ENCODE data around the gene AFG3L2.
A peak's percentile ranks its signal among the peaks of the same experiment; 100 is the strongest.
"Not testable (repeated sequence)": the region's sequence is repeated elsewhere in the genome, so short reads cannot be mapped to it uniquely, and the experiment has no call there.

Gene AFG3L2

DNA sequence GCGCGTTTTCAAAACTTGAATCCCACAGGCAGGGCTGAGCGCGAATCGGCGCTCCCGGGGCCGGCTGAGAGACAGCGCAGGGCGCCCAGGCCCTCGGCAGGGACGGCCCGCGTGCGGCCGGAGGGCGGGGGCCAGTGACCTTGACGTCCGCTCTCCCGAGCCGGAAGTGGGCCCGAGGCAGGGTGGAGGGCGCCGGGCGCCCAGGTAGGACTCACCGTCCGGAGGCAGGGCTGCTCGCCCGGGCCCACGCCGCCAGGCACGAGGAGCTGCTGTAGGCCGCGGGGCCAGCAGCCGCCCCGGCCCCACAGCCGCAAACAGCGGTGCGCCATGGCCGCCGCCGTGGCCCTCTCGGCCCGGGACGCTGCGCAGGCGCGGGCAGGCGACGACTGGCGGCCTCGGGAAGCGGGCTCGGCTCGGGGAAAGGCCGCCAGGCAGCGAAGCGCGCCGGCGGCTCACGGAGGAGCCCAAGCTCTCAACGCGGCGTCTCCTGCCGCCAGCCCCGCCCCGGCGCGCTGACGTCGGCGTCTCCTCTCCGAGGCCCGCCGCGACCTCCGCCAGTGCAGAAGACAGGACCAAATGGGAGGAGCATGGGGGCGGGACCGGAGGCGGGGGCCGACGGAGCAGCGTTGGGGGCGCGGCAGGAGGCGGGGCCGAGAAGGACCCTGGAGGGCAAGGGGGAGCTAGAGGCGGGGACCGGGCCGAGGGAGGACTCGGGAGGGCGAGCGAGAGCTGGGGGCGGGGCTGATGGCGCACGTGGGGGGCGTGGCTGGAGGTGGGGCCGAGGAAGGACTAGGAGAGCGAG, at the start of gene AFG3L2:
AFG3L2 (minus strand) TSS at position 474 of the 802 bp plus-strand sequence; CDS start at position 329, 145 bp downstream.
- peak; percentile 83 for DNase-seq (ENCODE audit: low read depth)

DNA sequence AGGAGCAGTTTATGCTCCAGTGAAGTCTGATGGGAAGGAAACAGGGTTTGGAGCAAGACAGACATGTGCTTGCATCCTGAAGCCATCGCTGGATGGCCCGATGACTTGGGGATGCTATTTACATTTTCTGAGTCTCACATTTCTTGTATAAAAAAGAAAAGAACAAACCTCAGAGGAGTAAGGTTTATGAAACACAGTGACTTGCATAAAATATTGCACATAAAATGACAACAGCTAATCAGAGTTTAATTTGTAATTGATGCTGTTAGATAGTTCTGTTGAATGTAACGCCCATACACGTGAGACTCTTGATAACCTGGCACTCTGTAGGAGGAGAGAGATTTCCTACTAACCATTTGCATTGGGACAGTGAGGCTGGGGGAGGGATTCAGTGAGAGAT, 47.2 kb upstream of the AFG3L2 start:
- DNase-seq (ENCODE audit: low read depth): no peak

DNA sequence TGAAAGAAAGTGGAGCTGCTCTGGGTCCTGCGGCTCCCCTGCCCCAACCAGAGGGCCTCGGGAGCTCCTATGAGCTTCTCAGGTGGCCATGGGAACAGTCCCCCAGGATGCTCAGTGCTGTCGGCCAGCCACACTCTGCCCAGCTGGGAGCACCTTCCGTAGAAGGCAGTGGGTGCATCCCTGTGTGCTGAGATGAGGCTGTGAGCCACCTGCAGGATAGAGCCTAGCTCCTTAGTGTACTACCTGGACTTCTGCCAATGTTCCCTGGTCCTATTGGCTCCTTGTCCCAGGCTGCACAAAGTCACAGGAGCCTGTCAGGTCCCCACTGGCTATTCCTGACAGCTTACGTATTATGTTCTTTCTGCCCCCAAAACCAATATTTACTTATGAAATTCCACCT, 46.8 kb upstream of the AFG3L2 start:
- no peak for DNase-seq (ENCODE audit: low read depth)

DNA sequence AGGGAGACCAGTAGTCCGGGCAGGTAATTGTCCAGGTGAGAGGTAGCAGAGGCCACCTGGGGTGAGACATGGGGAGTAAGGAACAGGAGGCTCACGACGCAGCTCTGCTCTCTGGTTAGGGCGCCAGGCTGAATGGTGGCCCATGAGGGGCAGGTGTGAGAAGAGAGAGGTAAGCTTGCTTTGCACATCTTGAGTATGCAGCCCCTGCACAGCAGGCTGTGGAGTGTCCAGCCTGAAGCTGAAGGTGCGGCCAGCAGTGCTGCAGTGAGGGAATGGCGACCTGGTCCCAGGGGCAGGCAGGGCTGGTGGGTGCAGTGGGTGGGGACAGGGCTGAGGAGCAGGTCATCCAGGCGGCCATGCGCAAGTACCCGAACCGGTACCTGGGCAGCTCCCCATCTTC, 46.4 kb upstream of the AFG3L2 start:
- no peak for DNase-seq (ENCODE audit: low read depth)

DNA sequence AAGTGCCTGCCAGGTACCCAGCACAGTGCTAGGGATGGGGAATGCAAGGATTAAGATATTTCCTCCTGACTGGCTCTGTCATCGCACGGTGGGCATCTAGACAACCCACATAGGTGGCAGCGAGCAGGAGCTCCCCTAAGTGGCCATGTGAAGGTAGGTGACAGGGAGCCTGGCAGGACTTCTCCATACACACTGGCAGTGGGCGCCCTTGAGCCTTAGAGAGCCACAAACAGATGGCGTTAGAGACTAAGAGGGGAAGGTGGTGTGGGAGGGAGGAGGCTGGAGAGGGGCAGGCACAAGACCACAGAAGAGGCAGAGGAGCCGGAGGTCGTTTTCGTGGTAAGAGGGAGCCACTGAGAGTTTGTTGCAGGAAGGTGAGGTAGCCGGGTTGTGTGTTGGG, 45.9 kb upstream of the AFG3L2 start:
- no peak for DNase-seq (ENCODE audit: low read depth)

DNA sequence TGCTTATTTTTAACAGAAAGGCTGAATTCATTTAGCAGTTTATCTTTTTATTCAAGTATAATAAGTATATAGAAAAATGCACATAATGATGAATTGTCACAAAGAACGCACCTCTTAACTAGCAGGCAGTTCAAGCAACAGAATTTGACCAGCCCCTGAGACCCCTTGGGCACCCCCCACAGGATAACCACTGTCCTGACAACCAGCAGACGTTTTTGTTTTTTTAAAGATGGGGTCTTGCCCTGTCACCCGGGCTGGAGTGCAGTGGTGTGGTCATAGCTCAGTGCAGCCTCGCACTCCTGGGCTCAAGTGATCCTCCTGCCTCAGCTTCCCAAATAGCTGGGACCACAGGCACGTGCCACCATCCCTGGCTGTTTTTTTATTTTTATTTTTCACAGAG, 44.7 kb upstream of the AFG3L2 start:
- no peak for DNase-seq (ENCODE audit: low read depth)

DNA sequence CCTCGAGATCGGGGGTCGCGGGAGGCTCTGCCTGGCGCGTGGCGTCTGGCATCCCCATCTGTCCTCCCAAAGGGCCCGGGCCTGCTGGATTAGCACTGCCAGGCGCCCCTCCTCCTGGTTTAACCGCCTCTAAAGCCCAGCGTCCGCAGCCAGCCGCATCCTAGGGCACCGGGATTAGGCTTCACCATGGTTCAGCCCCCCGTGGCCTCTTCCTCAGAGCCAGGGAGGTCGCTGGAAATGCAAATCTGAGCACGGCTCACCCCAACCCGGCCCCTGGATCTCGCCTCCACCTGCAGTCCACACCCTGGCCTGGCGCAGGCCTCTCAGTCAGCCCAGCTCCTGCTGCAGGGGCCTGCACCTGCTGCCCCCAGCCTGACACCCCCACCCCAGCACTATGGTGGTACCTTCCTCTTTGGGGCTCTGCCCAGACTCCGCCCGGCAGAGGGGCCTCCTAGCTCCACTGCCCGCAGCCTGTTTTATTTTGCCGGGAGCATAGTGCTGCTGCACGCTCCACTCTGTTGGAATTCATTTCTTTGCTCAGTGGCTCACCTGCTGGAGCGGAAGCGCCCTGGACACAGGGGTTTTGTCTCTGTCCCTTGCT, 43.9 kb upstream of the AFG3L2 start:
- DNase-seq (ENCODE audit: low read depth): no peak

DNA sequence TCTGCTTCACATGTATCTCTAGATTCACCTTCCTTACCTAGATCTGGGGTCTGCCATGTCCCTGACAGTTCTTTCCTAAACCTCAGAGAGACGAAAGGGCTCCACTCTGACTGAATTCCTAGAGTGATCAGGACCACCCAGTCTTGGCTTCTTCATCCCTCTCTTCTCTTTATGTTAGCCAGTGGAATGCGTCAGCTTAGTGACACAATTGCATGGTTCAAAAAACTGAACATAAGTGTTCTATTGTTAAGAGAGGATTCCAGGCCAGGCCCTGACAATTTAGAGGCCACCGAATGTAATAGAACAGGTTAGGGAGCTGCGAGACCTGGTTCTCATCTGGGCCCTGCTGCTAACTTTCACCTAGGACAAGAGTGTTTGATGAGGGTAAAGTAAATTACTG, 40.7 kb upstream of the AFG3L2 start:
- DNase-seq (ENCODE audit: low read depth): no peak

DNA sequence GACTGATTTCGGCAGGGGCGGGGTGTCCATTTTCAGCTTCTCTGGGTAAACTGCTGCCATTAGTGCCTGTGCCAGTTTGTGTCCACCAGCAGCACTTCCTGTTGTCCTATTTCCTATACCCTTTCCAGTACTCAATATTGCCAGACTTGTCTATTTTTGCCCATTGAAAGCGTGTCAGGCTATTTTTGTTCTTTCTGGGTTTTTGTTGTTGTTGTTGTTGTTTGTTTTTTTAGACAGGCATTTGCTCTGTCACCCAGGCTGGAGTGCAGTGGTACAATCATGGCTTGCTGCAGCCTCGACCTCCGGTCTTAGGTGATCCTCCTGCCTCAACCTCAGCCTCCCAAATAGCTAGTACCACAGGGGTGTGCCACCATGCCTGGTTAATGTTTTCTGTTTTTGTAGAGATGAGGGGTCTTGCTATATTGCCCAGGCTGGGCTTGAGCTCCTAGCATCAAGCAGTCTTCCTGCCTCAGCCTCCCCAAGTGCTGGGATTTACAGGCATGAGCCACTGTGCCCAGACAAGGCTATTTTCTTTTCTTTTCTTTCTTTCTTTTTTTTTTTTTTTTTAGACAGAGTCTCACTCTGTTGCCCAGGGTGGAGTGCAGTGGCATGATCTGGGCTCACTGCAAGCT, 39.2 kb upstream of the AFG3L2 start:
- no peak for DNase-seq (ENCODE audit: low read depth)

DNA sequence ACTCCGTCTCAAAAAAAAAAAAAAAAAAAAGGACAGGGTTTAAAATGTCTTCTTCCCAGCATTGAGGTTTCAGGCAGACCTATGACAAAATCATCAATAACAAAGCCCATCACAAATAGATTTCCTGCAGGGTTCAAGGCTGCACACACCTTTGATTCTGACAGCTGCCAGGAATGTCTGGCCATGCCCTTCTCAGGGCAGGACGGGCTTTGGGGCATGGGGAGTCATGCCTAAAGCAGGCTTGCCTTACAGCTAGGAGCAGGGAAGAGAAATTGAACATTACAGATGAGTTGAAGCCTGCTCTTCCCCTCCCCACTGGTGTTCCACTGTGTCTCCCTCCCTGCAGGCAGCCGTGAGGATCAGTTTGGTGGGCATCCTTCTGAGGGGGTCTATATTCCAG, 34.4 kb upstream of the AFG3L2 start:
- DNase-seq (ENCODE audit: low read depth): no peak

DNA sequence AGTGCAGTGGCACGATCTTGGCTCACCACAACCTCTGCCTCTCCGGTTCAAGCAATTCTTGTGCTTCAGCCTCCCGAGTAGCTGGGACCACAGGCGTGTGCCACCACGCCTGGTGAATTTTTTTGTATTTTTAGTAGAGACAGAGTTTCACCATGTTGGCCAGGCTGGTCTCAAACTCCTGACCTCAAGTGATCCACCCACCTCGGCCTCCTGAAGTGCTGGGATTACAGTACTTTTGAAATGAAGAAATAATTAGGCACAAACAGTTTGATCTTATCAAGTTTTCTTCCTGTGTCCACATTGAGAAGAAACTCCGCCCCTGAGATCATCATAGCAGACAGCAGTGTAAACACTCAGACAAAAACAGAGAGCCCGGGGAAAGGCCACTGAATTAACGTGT, 33.7 kb upstream of the AFG3L2 start:
- not testable (repeated sequence) for DNase-seq (ENCODE audit: low read depth)

DNA sequence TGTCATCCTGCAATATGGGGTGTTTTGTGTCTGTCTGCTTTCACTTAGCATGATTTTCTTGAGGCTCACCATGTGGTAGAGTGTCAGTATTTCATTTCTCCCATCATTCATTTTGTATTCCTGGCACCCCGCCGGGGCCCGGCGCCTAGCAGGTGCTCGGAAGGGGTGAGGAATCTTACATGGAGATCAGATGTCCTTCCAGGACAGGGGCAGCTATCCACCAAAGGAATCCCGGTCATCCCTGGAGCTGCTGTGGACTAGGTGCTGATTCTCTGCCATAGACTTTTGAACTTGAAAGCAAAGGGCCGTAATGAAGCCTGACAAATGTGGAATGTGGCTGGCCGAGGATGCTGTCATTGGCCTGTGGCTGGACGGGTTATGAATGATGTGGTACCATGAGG, 33.1 kb upstream of the AFG3L2 start:
- no peak for DNase-seq (ENCODE audit: low read depth)

DNA sequence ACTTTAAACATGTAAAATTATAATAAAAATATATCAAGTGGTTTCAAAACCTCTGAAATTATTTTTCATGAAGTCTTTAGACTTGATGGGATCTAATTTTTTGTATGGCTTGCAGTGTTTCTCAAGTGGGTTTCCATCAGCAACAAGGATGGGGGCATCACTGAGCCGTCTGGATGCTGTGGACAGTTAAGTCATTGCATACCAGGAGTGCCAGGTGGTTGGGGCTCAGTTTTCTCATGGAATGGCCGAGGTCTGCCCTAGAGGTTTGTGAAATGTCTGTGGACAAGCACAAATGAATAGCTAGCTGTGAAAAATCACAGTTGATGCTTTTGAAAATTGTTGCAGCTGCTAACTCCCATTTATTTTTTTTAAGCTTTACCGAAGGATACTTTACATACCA, 32.4 kb upstream of the AFG3L2 start:
- DNase-seq (ENCODE audit: low read depth): no peak

DNA sequence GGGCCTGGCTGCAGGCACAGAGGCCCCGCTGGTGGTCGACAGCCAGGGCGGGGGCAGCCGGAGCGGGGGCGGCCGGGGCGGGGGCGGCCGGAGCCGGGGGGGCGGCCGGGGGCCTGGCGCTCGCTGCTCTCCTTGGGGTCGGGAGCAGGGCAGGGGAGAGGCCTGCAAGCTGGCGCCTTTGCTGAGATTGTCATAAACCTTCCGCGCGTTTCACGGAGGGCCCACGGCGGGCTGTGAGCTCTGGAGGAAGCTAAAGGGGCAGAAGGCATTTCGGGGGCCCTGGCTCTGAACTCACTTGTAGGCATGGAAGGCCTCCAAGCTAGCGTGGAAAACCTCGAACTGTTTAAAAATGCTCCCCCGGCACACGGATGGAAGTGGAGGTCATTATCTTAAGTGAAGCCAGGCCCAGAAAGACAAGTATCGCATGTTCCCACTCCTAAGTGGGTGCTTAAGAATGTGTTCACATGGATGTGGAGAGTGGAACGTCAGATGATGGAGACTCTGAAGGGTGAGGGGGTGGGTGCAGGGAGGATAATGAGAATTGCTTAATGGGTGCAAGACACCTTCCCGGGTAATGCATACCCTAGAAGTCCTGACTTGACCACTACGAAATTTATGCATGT, 31.3 kb upstream of the AFG3L2 start:
- DNase-seq (ENCODE audit: low read depth): no peak

DNA sequence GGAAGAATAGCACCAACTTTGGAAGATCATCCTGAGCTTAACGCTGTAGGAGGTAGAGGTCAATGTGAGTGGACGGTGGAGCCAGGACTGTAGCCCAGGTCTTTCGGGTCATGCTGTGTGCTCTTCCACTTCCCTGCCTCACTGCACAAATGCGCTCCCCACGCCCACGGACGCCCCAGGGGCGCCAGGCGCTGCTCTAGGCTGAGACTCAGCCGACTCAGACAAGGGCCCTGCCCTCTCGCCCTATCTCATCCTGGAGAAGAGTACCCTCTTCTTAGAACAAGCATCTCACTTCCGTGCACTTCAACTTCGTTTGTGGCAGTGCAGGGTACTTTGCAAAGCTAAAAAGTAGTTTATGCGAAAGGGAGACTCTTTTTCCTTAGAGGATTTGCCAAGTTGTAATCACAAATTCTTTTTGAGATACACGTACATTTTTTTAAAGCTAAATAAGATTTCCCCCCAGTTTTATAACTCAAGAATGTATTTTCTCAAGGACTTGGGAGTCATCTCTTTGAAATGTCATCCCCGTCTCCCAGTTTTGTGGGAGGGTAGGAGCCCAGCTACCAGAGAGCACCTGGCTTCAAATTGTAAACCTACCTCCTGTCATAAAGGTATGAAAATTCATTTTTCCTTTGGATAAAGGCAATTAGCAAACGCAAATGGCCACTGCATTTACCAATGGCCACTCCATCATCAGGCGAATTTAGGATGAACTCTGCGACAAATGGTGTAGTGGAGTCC, 29.5 kb upstream of the AFG3L2 start:
- DNase-seq (ENCODE audit: low read depth): no peak

DNA sequence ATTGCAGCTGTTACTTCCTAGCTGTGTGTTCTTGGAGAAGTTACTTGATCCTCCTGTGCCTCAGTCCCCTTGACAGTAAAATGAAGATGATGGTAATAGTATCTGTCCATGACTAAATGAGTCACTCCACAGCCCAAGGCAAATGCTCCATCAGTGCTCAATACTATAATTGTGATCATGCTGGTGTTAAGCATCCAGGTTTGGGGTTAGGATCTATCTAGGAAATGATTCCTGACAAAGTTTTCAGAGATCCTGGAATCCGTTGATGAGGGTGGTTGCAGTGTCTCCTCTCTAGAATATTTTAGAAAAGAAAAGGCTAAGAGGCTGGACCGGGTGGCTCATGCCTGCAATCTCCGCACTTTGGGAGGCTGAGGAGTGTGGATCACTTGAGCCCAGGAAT, 28.0 kb upstream of the AFG3L2 start:
- DNase-seq (ENCODE audit: low read depth): no peak

DNA sequence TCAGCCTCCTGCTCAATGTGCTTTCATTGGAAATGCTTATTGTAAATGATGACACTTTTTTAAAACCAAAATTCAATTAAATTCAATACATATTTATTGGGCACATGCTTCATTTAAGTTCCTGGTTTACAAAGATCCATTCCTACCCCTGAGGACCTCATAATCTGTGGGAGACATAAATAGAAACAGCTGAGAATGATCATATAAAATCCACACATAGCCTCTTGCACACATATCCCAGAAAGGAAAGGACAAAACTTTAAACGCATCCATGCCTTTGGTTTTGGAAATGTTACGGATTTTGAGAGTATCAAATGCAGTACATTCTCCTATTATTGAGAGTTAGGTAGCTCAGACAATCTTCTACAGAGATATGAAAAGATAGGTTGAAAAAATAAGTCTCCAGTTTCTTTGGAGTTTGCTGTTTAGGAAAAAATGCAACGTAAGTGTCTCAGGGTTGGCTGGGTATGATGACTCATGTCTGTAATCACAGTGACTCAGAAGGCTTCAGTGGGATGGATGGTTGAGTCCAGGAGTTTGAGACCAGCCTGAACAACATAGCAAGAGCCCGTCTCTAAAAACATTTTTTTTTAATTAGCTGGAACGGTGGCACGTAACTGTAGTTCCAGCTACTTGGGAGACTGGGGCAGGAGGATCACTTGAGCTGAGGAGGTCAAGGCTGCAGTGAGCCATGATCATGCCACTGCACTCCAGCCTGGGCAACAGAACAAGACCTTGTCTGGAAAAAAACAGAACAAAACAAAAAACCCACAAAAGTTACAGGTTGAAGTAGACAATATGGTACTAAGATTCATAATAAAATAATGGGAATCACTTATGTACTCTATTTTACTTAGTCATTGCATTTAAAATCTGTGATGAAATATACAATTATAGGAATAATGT, 26.8 kb upstream of the AFG3L2 start:
- DNase-seq (ENCODE audit: low read depth): peak; percentile 67

DNA sequence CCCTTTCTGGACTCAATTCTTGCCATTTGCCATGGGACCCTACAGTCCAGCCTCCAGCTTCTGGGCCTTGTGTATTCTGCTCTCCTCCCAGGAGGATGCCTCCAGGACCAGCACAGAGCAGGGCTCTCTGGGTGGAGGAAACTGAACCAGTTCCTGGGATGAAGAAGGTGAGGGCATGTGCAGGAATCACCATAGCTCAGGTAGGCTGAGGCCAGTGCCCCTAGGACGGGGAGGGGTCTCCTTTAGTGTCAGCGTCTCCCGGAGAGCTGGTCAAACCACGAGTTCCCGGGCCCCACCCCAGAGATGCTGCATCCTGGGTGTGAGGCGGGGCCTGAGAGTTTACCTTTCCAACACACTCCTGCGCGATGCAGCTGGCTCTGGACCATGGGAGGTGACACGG, 24.9 kb upstream of the AFG3L2 start:
- no peak for DNase-seq (ENCODE audit: low read depth)

DNA sequence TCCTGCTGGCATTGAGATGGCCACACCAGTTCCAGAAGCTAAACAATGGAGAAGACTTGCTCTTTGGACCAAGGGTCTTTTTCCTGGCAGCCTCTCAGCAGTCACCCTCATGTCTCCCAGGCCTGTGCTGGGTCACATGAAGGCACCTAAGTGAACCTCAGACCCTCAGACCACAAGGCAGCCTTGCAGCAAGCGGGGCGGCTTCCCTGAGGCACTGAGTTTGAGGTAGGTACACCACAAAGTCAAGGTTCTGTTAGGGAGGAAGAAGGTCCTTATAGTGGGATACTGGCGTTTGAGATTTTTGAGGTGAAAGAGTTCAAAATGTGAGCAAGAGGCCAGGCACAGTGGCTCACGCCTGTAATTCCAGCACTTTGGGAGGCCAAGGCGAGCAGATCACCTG, 22.2 kb upstream of the AFG3L2 start:
- DNase-seq (ENCODE audit: low read depth): no peak

DNA sequence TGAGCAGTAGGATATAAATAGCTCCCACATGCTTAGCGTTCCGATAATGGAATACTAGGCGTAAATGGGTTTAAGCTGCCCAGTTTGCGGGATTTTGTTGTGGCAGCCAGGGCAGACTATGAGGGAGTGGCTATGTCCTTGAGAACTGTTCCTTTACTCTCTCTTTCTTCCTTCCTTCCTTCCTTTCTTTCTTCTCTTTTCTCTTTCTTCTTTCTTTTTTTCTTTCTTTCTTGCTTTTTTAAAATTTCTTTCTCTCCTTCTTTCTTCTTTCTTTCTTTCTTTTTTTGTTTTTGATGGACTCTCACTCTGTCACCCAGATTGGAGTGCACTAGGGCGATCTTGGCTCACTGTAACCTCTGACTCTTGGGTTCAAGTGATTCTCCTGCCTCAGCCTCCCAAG, 21.6 kb upstream of the AFG3L2 start:
- DNase-seq (ENCODE audit: low read depth): no peak

DNA sequence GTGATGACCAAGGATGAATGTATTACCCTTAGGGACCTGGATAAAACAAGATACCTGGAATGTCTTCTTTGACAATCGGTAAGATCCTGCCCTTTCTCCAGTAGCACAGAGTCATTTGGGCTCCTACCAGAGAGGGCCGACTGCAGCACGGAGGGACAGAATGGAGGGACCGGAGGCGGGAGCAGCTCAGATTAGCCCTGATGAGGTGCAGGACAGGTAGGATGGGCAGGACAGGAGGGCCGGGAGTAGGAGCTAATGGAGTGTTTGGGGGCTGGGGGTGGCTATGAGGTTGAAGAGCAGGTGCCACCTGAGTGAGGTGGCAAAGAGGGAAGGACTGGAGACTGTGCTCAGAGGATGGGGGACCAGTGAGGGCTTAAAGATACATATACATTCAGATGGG, 20.8 kb upstream of the AFG3L2 start:
- no peak for DNase-seq (ENCODE audit: low read depth)
